Panc1 (cell line): ENCODE results near the gene CD22. TPM values are rescaled to one million over a fixed set of nuclear protein-coding genes. Genes with fewer than 3 reads are reported as not detected.

ENCODE experiments used
- ATAC-seq: fragments of 200-7000 bp; cut with Tn5 transposase; 2 replicates; pipeline ENCODE4 v1.9.1; 2020; ENCODE audit warnings: mild to moderate bottlenecking, moderate library complexity
- BruUV-seq: library from RNA; stranded (reverse); fragments of 400-500 nt; replicated peaks from 2 replicates; lab custom pipeline; 2021; lab: Mats Ljungman, UMichigan
- CTCF ChIA-PET: fragments of 300-600 bp; sonication (Branson Sonifier 250); formaldehyde crosslinking; loops from one replicate; lab custom pipeline; 2022; ENCODE audit warnings: antibody characterized with exemption; lab: Charles Lee
- POLR2A ChIA-PET: fragments of 300-600 bp; sonication (Branson Sonifier 250); formaldehyde crosslinking; loops from one replicate; lab custom pipeline; 2022; ENCODE audit warnings: antibody characterized with exemption; lab: Charles Lee
- DNase-seq: peaks from one replicate; pipeline ENCODE4 v3.0.0-alpha.2; 2010; ENCODE audit warnings: low read depth, low spot score
- H3K27ac ChIP-seq: 2 replicates; pipeline ENCODE4 v1.5.1; 2011; ENCODE audit warnings: mild to moderate bottlenecking, low read length, inconsistent platforms
- H3K27me3 ChIP-seq: fragments of 200-500 bp; sonication (Bioruptor generic); 2 replicates; pipeline ENCODE4 v1.6.0; 2014; ENCODE audit warnings: low read length, inconsistent platforms; ENCODE audit not compliant: control insufficient read depth, insufficient read depth
- H3K36me3 ChIP-seq: fragments of 200-500 bp; sonication (Bioruptor generic); 2 replicates; pipeline ENCODE4 v1.5.1; 2014; ENCODE audit warnings: inconsistent platforms, mild to moderate bottlenecking, low read length, moderate library complexity; ENCODE audit not compliant: control insufficient read depth, insufficient read depth
- H3K4me1 ChIP-seq: 2 replicates; pipeline ENCODE4 v1.5.1; 2011; ENCODE audit warnings: inconsistent platforms, mild to moderate bottlenecking, low read length, moderate library complexity; ENCODE audit not compliant: control insufficient read depth, insufficient read depth
- H3K4me3 ChIP-seq, 2 experiments: 2 replicates each; pipeline ENCODE4 v1.5.1; 2011 to 2012; ENCODE audit warnings: low read depth in 2 of 2, low read length in 2 of 2, mild to moderate bottlenecking in 2 of 2, inconsistent platforms in 1 of 2, moderate library complexity in 1 of 2
- H3K9me3 ChIP-seq: fragments of 200-500 bp; sonication (Bioruptor generic); 2 replicates; pipeline ENCODE4 v1.5.1; 2014; ENCODE audit warnings: low read depth, mild to moderate bottlenecking, inconsistent platforms, low read length, moderate library complexity; ENCODE audit not compliant: control insufficient read depth, insufficient read depth
- POLR2AphosphoS5 ChIP-seq: IDR thresholded peaks from 2 replicates; pipeline ENCODE4 v1.6.1; 2012; ENCODE audit warnings: mild to moderate bottlenecking, low read depth, low read length, moderate library complexity
- SIN3A ChIP-seq: IDR thresholded peaks from 2 replicates; pipeline ENCODE4 v1.6.1; 2012; ENCODE audit warnings: low read depth, mild to moderate bottlenecking, low read length, moderate library complexity, borderline replicate concordance; ENCODE audit not compliant: insufficient read depth
- TCF7L2 ChIP-seq: IDR thresholded peaks from 2 replicates; pipeline ENCODE4 v1.6.1; 2011; ENCODE audit warnings: mild to moderate bottlenecking, low read depth, low read length, inconsistent platforms
- in situ Hi-C: cut with HindIII; loops from 2 replicates; pipeline ENCODE4 v1.10.0; 2016; ENCODE audit warnings: low sequenced_read_pairs, low pct_unique_long_range_greater_than_20kb
- intact Hi-C: fragments of 100-400 bp; cut with micrococcal nuclease; formaldehyde crosslinking; loops from one replicate; pipeline ENCODE4 v1.10.0; 2022; ENCODE audit not compliant: unreplicated experiment
- total RNA-seq: library from RNA; stranded (reverse); gene quantifications from one replicate; pipeline ENCODE4 v1.2.1, GENCODE V29; 2021; ENCODE audit not compliant: unreplicated experiment
- TF ChIP-seq, protein P1 (sequence below), 2 experiments: IDR thresholded peaks; 2 replicates each; pipeline ENCODE4 v1.6.1; 2011 to 2012; ENCODE audit warnings: low read depth in 2 of 2, control low read depth in 1 of 2, low read length in 1 of 2, mild to moderate bottlenecking in 1 of 2, moderate library complexity in 1 of 2; ENCODE audit not compliant: insufficient read depth in 1 of 2
- TF ChIP-seq, protein P2 (sequence below): fragments of 450-650 bp; IDR thresholded peaks from 2 replicates; pipeline ENCODE4 v1.5.1; 2017; ENCODE audit warnings: mild to moderate bottlenecking

The CD22 gene
- total RNA-seq, 1 experiment from 2014 or later: 0.74 TPM

GRCh38 chr19:35317464-35318043 is 11.4 kb upstream of the CD22 start:
- Histone ChIP-seq H3K4me3 (no peak overlapping the region), H3K9me3 (no peaks in the 10 kb centered on the region), H3K4me1 (no peaks in the 10 kb centered on the region; the same call in 1 of the 2 replicates), H3K27ac (no peak overlapping the region), H3K27me3 (no peaks in the 10 kb centered on the region), H3K36me3 (no peaks in the 10 kb centered on the region)
- no TSS peak for BruUV-seq
- intact Hi-C loops (no loop called here), in situ Hi-C loops (no loop called here)
- POLR2A ChIA-PET: no interaction called here
- DNase-seq: no peak
- TF ChIP-seq TCF7L2 (no peak), SIN3A (no peak), POLR2AphosphoS5 (no peak)
- TF ChIP-seq, protein P1, sequence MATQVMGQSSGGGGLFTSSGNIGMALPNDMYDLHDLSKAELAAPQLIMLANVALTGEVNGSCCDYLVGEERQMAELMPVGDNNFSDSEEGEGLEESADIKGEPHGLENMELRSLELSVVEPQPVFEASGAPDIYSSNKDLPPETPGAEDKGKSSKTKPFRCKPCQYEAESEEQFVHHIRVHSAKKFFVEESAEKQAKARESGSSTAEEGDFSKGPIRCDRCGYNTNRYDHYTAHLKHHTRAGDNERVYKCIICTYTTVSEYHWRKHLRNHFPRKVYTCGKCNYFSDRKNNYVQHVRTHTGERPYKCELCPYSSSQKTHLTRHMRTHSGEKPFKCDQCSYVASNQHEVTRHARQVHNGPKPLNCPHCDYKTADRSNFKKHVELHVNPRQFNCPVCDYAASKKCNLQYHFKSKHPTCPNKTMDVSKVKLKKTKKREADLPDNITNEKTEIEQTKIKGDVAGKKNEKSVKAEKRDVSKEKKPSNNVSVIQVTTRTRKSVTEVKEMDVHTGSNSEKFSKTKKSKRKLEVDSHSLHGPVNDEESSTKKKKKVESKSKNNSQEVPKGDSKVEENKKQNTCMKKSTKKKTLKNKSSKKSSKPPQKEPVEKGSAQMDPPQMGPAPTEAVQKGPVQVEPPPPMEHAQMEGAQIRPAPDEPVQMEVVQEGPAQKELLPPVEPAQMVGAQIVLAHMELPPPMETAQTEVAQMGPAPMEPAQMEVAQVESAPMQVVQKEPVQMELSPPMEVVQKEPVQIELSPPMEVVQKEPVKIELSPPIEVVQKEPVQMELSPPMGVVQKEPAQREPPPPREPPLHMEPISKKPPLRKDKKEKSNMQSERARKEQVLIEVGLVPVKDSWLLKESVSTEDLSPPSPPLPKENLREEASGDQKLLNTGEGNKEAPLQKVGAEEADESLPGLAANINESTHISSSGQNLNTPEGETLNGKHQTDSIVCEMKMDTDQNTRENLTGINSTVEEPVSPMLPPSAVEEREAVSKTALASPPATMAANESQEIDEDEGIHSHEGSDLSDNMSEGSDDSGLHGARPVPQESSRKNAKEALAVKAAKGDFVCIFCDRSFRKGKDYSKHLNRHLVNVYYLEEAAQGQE (IDR thresholded peaks at IDR 0.05; ENCODE audit: insufficient read depth in 1 of 2, low read depth in 2 of 2, low read length in 1 of 2): no peak
- TF ChIP-seq, protein P2, sequence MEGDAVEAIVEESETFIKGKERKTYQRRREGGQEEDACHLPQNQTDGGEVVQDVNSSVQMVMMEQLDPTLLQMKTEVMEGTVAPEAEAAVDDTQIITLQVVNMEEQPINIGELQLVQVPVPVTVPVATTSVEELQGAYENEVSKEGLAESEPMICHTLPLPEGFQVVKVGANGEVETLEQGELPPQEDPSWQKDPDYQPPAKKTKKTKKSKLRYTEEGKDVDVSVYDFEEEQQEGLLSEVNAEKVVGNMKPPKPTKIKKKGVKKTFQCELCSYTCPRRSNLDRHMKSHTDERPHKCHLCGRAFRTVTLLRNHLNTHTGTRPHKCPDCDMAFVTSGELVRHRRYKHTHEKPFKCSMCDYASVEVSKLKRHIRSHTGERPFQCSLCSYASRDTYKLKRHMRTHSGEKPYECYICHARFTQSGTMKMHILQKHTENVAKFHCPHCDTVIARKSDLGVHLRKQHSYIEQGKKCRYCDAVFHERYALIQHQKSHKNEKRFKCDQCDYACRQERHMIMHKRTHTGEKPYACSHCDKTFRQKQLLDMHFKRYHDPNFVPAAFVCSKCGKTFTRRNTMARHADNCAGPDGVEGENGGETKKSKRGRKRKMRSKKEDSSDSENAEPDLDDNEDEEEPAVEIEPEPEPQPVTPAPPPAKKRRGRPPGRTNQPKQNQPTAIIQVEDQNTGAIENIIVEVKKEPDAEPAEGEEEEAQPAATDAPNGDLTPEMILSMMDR: no peak
- CTCF ChIA-PET: no interaction called here
- peak; percentile 29; the same call in 1 of the 2 replicates for ATAC-seq

- H3K36me3 ChIP-seq: no peaks in the 10 kb centered on the region
- no TSS peak for BruUV-seq
- TF ChIP-seq, protein P2: no peak
- no peak for TF ChIP-seq POLR2AphosphoS5
- TF ChIP-seq TCF7L2: no peak
- TF ChIP-seq SIN3A: no peak
- TF ChIP-seq, protein P1 (IDR thresholded peaks at IDR 0.05; ENCODE audit: insufficient read depth in 1 of 2, low read depth in 2 of 2, low read length in 1 of 2): no peak
- H3K9me3 ChIP-seq: no peaks in the 10 kb centered on the region
- intact Hi-C loops: no loop called here
- in situ Hi-C loops: no loop called here
- ChIA-PET CTCF (no interaction called here), POLR2A (interaction anchor here (0.6 kb wide), 2 partner anchors 61 to 307 kb away, joined by 4 to 6 read pairs; no protein-coding TSS in a partner anchor)
- H3K4me3 ChIP-seq: no peak overlapping the region
- no peak overlapping the region for H3K27ac ChIP-seq
- no peaks in the 10 kb centered on the region for H3K27me3 ChIP-seq
- H3K4me1 ChIP-seq: no peaks in the 10 kb centered on the region; the same call in 1 of the 2 replicates
- DNase-seq (peak; percentile 98), ATAC-seq (peak; percentile 88)
Measured at GRCh38 chr19:35318679-35319448, 10.1 kb upstream of the CD22 start.
